Sigmoid colon (tissue), 7 donors: ENCODE data around the gene PDGFRB. TPM values are rescaled to one million over a fixed set of nuclear protein-coding genes. Genes with fewer than 3 reads are reported as not detected.

Experiments used
- DNase-seq: peaks from one replicate; pipeline ENCODE4 v3.0.0-alpha.2; 2019
- H3K27ac ChIP-seq, 4 donors: fragments of 200-600 bp; sonication (generic); one replicate each; pipeline ENCODE4 v1.5.1; 2016 to 2019; ENCODE audit warnings: mild to moderate bottlenecking in 1 of 4
- H3K27me3 ChIP-seq, 3 donors: fragments of 200-600 bp; sonication (generic); one replicate each; pipeline ENCODE4 v1.5.1; 2019; ENCODE audit warnings: mild to moderate bottlenecking in 1 of 3
- H3K36me3 ChIP-seq, 4 donors: fragments of 200-600 bp; sonication (generic); one replicate each; pipeline ENCODE4 v1.5.1; 2016 to 2019
- H3K4me1 ChIP-seq, 4 donors: fragments of 200-600 bp; sonication (generic); one replicate each; pipeline ENCODE4 v1.5.1; 2017 to 2019
- H3K4me3 ChIP-seq, 4 donors: fragments of 200-600 bp; sonication (generic); one replicate each; pipeline ENCODE4 v1.5.1; 2017 to 2019; ENCODE audit warnings: mild to moderate bottlenecking in 2 of 4, moderate library complexity in 1 of 4
- H3K9me3 ChIP-seq, 4 donors: fragments of 200-600 bp in 3 of 4; sonication (generic) in 3 of 4; one replicate each; pipeline versions ENCODE4 v1.5.1 to v1.6.1; 2013 to 2019
- EP300 ChIP-seq, 4 donors: sonication (generic); formaldehyde crosslinking; IDR thresholded peaks; one replicate each; pipeline ENCODE4 v1.6.1; 2017; ENCODE audit warnings: antibody characterized with exemption in 4 of 4
- POLR2A ChIP-seq, 2 donors: fragments of 450-650 bp; IDR thresholded peaks; one replicate each; pipeline ENCODE4 v1.6.1; 2016; ENCODE audit warnings: antibody characterized with exemption in 2 of 2, mild to moderate bottlenecking in 2 of 2, moderate library complexity in 2 of 2
- POLR2AphosphoS5 ChIP-seq, 4 donors: sonication (generic); formaldehyde crosslinking; IDR thresholded peaks; one replicate each; pipeline ENCODE4 v1.6.1; 2017; ENCODE audit warnings: antibody characterized with exemption in 4 of 4
- WGBS, 2 donors: extraction: QIAGEN DNeasy Blood & Tissue Kit; methylation state at CpG; one replicate each; pipeline ENCODE4 v1.1.7; 2013; 5-methylcytosine and 5-hydroxymethylcytosine counted together
- intact Hi-C: fragments of 100-400 bp; cut with DNase I; formaldehyde crosslinking; loops from one replicate; pipeline ENCODE4 v1.15.1; 2023
- polyA plus RNA-seq, 3 donors: library from polyadenylated mRNA; stranded (reverse); fragments of 200-250 nt; gene quantifications; one replicate each; pipeline ENCODE4 v1.2.3, GENCODE V29; 2013
- total RNA-seq, 4 donors: library from RNA; depleted of rRNA; stranded (reverse); fragments of >200 nt; gene quantifications; one replicate each; pipeline ENCODE4 v1.1.0, GENCODE V29; 2016
- TF ChIP-seq, protein P1 (sequence below), 4 experiments: fragments of 450-650 bp in 3 of 4; fragments of 200-600 bp in 1 of 4; IDR thresholded peaks; one replicate each; pipeline ENCODE4 v1.5.1; 2016 to 2019; ENCODE audit warnings: antibody characterized with exemption in 4 of 4, mild to moderate bottlenecking in 3 of 4, moderate library complexity in 2 of 4
- donor health status: healthy with polysubstance abuse.
- donor health status: Bipolar disorder and iron deficiency.
- donor health status: healthy.

PDGFRB gene
- total and polyA plus RNA-seq, 7 donors, result 3.9 to 104 (median 54.9) TPM

DNA sequence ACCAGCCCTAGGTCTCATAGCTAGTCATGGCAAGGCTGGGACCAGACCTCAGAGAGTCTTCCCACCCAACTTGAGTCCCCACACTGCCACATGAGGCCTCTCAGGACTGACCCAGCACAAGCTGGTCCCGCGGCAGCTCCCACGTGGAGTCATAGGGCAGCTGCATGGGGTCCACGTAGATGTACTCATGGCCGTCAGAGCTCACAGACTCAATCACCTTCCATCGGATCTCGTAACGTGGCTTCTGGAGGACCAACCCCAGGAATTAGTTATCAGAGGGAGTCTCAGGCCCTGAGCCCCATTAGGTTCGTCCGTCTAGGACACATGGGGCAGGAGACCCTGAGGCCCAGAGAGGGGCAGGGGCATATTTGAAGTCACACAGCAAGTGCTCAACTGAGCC is 30.3 kb downstream of the PDGFRB start:
- intact Hi-C loops, result no loop called here
- H3K4me1 ChIP-seq, result peaks cover 0 to 10% (median 10%) of the 10 kb centered on the region in 4 donors
- no peak overlapping the region for H3K4me3 ChIP-seq
- WGBS, 2 donors, result 95% methylated on average over 10 of the region's 10 CpGs
- no peak for TF ChIP-seq POLR2A (IDR thresholded peaks at IDR 0.05)
- no peak for TF ChIP-seq POLR2AphosphoS5 (IDR thresholded peaks at IDR 0.05)
- TF ChIP-seq, protein P1, sequence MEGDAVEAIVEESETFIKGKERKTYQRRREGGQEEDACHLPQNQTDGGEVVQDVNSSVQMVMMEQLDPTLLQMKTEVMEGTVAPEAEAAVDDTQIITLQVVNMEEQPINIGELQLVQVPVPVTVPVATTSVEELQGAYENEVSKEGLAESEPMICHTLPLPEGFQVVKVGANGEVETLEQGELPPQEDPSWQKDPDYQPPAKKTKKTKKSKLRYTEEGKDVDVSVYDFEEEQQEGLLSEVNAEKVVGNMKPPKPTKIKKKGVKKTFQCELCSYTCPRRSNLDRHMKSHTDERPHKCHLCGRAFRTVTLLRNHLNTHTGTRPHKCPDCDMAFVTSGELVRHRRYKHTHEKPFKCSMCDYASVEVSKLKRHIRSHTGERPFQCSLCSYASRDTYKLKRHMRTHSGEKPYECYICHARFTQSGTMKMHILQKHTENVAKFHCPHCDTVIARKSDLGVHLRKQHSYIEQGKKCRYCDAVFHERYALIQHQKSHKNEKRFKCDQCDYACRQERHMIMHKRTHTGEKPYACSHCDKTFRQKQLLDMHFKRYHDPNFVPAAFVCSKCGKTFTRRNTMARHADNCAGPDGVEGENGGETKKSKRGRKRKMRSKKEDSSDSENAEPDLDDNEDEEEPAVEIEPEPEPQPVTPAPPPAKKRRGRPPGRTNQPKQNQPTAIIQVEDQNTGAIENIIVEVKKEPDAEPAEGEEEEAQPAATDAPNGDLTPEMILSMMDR (IDR thresholded peaks at IDR 0.05), result no peak
- TF ChIP-seq EP300 (IDR thresholded peaks at IDR 0.05), result no peak
- no peak for DNase-seq
- no peaks in the 10 kb centered on the region for H3K27me3 ChIP-seq
- H3K27ac ChIP-seq, result no peak overlapping the region
- peaks cover 0 to 84% (median 33%) of the 10 kb centered on the region in 4 donors for H3K36me3 ChIP-seq
- no peaks in the 10 kb centered on the region for H3K9me3 ChIP-seq

DNA sequence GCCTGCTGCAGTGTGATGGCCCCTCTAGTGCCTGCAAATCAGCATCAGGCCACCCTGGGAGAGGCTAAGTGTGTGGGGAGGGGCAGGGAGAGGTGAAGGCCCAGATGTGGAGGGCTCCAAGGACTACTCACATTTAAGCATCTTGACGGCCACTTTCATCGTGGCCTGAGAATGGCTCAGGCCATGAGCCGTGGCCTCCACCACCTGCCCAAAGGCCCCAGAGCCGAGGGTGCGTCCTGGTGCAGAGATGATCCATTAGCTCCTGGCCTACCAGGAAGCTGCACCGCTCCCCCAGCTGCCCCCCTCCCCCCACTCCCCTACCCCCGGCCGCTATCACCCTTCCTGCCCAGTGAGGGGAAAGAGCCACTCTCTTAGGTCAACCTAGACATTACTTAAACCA is 31.0 kb downstream of the PDGFRB start:
- Histone ChIP-seq H3K27ac (no peak overlapping the region), H3K9me3 (no peaks in the 10 kb centered on the region), H3K27me3 (no peaks in the 10 kb centered on the region), H3K4me1 (peaks cover 0 to 3% (median 2%) of the 10 kb centered on the region in 4 donors), H3K4me3 (no peak overlapping the region), H3K36me3 (peaks cover 5 to 91% (median 35%) of the 10 kb centered on the region in 4 donors)
- intact Hi-C loops, result no loop called here
- WGBS, 2 donors, result 90 to 94% methylated on average over 8 of the region's 8 CpGs
- no peak for TF ChIP-seq EP300 (IDR thresholded peaks at IDR 0.05)
- no peak for TF ChIP-seq POLR2A (IDR thresholded peaks at IDR 0.05)
- no peak for TF ChIP-seq POLR2AphosphoS5 (IDR thresholded peaks at IDR 0.05)
- TF ChIP-seq, protein P1 (IDR thresholded peaks at IDR 0.05), result no peak
- no peak for DNase-seq

DNA sequence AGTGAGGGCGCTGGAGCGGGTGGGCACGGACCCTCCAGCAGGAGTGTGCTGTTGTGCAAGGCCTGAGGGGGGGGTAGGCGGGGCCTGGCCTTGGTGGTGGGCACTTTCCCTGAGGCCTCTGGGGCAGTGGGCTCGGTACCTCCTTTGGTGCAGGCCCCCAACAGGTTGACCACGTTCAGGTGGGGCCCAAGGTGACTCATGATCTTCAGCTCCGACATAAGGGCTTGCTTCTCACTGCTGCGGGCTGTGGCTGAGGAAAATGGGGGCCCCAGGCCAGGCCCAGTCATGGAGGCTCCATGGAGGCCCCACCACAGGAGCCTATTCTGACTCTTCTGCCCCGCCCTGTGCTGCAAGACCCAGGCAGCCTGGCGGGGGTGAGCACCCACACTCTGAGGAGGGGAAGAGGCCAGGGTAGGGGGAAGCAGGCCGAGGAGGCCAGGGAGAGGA is 31.5 kb downstream of the PDGFRB start:
- 88 to 91% methylated on average over 11 of the region's 11 CpGs for WGBS, 2 donors
- Histone ChIP-seq H3K36me3 (peaks cover 8 to 92% (median 38%) of the 10 kb centered on the region in 4 donors), H3K4me3 (no peak overlapping the region), H3K9me3 (no peaks in the 10 kb centered on the region), H3K27ac (no peak overlapping the region), H3K4me1 (no peaks in the 10 kb centered on the region), H3K27me3 (no peaks in the 10 kb centered on the region)
- intact Hi-C loops, result no loop called here
- TF ChIP-seq POLR2AphosphoS5 (IDR thresholded peaks at IDR 0.05), result no peak
- TF ChIP-seq, protein P1 (IDR thresholded peaks at IDR 0.05), result no peak
- no peak for TF ChIP-seq POLR2A (IDR thresholded peaks at IDR 0.05)
- TF ChIP-seq EP300 (IDR thresholded peaks at IDR 0.05), result no peak
- peak; percentile 66 for DNase-seq

DNA sequence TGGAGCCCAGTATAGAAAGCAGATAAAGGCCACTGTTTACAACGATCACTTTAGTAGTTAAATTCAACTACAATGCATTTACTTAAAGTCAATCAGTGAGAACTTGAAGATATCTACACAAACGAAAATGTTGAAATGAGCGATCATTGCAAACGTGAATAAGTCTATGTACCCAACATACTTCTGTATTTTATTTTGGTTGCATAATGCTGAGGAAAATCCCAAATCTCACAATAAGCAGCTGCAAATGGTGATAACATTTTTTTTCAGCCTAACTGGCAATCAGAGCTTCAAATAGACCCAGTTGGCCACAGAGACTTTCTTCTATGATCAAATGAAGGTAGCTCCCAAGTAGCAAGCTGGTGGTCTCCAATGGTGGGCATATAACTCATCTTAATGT is 32.1 kb downstream of the PDGFRB start:
- Histone ChIP-seq H3K36me3 (peaks cover 8 to 92% (median 41%) of the 10 kb centered on the region in 4 donors), H3K4me3 (no peak overlapping the region), H3K4me1 (no peaks in the 10 kb centered on the region), H3K27ac (no peak overlapping the region), H3K27me3 (no peaks in the 10 kb centered on the region), H3K9me3 (no peaks in the 10 kb centered on the region)
- TF ChIP-seq, protein P1 (IDR thresholded peaks at IDR 0.05), result no peak
- TF ChIP-seq EP300 (IDR thresholded peaks at IDR 0.05) (no peak), POLR2AphosphoS5 (IDR thresholded peaks at IDR 0.05) (no peak), POLR2A (IDR thresholded peaks at IDR 0.05) (no peak)
- intact Hi-C loops, result no loop called here
- 78 to 83% methylated on average over 4 of the region's 4 CpGs for WGBS, 2 donors
- DNase-seq, result no peak
